MCF 10A (cell line): Measurements from ENCODE around the gene MPEG1. TPM values are rescaled to one million over a fixed set of nuclear protein-coding genes. Genes with fewer than 3 reads are reported as not detected.

Experiments used
- BruUV-seq: library from RNA; stranded (reverse); fragments of 400-500 nt; replicated peaks from 2 replicates; lab custom pipeline; 2021; lab: Mats Ljungman, UMichigan
- CTCF ChIA-PET: fragments of 300-600 bp; sonication (Branson Sonifier 250); formaldehyde crosslinking; extraction: SDS; loops from one replicate; lab custom pipeline; 2021; ENCODE audit warnings: antibody characterized with exemption, inconsistent platforms; lab: Yijun Ruan, JAX
- POLR2A ChIA-PET: fragments of 300-600, 350-650 bp; sonication (Branson Sonifier 250); formaldehyde crosslinking; extraction: SDS; loops from one replicate; lab custom pipeline; 2020; ENCODE audit warnings: antibody characterized with exemption, inconsistent platforms; lab: Yijun Ruan, JAX
- DNase-seq: peaks from one replicate; pipeline ENCODE4 v3.0.0-alpha.2; 2018; ENCODE audit not compliant: unreplicated experiment
- H3K27ac Mint-ChIP-seq: one replicate; pipeline ENCODE4 v1.8.0; 2022; ENCODE audit warnings: mild to moderate bottlenecking, low read depth, mixed read lengths; ENCODE audit not compliant: unreplicated experiment
- H3K27me3 Mint-ChIP-seq: one replicate; pipeline ENCODE4 v1.8.0; 2022; ENCODE audit warnings: mixed read lengths; ENCODE audit not compliant: insufficient read depth, unreplicated experiment
- H3K36me3 Mint-ChIP-seq: one replicate; pipeline ENCODE4 v1.8.0; 2022; ENCODE audit warnings: mild to moderate bottlenecking, moderate library complexity, mixed read lengths; ENCODE audit not compliant: insufficient read depth, unreplicated experiment
- H3K4me1 Mint-ChIP-seq: one replicate; pipeline ENCODE4 v1.8.0; 2022; ENCODE audit warnings: mixed read lengths; ENCODE audit not compliant: insufficient read depth, unreplicated experiment
- H3K4me3 Mint-ChIP-seq: one replicate; pipeline ENCODE4 v1.8.0; 2022; ENCODE audit warnings: mild to moderate bottlenecking, moderate library complexity, mixed read lengths; ENCODE audit not compliant: unreplicated experiment
- H3K9me3 Mint-ChIP-seq: one replicate; pipeline ENCODE4 v1.8.0; 2022; ENCODE audit warnings: mixed read lengths; ENCODE audit not compliant: unreplicated experiment
- intact Hi-C: fragments of 100-400 bp; cut with micrococcal nuclease; formaldehyde crosslinking; loops from 2 replicates; pipeline ENCODE4 v1.14.1; 2022
- total RNA-seq: library from RNA; stranded (reverse); gene quantifications from 2 replicates; pipeline ENCODE4 v1.2.3, GENCODE V29; 2022
- TF ChIP-seq, protein P1 (sequence below): fragments of 200-600 bp; IDR thresholded peaks from one replicate; pipeline ENCODE4 v1.8.0; 2022; ENCODE audit warnings: antibody characterized with exemption, mild to moderate bottlenecking; ENCODE audit not compliant: unreplicated experiment

The MPEG1 gene
- total RNA-seq, 1 experiment from 2014 or later, result not detected

GRCh38 chr11:59172345-59173079 lies 40.2 kb downstream of the MPEG1 start:
- H3K4me1 Mint-ChIP-seq, result peaks cover 36% of the 10 kb centered on the region
- H3K36me3 Mint-ChIP-seq, result peaks cover 9% of the 10 kb centered on the region
- POLR2A ChIA-PET, result interaction anchor here (0.6 to 4.4 kb wide), 20 partner anchors 9 to 1561 kb away, joined by 3 to 39 read pairs (median 4); partner anchors contain the start of genes FAM111A, OSBP and STX3
- CTCF ChIA-PET, result interaction anchor here (0.5 to 27.3 kb wide), 33 partner anchors 10 to 1672 kb away, joined by 3 to 530 read pairs (median 4); partner anchors contain the start of genes FAM111A and MPEG1
- H3K4me3 Mint-ChIP-seq, result no peak overlapping the region
- BruUV-seq, result no TSS peak
- no peaks in the 10 kb centered on the region for H3K27me3 Mint-ChIP-seq
- peak; percentile 14 for DNase-seq
- intact Hi-C loops, result no loop called here
- no peaks in the 10 kb centered on the region for H3K9me3 Mint-ChIP-seq
- TF ChIP-seq, protein P1, sequence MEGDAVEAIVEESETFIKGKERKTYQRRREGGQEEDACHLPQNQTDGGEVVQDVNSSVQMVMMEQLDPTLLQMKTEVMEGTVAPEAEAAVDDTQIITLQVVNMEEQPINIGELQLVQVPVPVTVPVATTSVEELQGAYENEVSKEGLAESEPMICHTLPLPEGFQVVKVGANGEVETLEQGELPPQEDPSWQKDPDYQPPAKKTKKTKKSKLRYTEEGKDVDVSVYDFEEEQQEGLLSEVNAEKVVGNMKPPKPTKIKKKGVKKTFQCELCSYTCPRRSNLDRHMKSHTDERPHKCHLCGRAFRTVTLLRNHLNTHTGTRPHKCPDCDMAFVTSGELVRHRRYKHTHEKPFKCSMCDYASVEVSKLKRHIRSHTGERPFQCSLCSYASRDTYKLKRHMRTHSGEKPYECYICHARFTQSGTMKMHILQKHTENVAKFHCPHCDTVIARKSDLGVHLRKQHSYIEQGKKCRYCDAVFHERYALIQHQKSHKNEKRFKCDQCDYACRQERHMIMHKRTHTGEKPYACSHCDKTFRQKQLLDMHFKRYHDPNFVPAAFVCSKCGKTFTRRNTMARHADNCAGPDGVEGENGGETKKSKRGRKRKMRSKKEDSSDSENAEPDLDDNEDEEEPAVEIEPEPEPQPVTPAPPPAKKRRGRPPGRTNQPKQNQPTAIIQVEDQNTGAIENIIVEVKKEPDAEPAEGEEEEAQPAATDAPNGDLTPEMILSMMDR, result no peak
- H3K27ac Mint-ChIP-seq, result peak overlapping the region; percentile 88

DNA sequence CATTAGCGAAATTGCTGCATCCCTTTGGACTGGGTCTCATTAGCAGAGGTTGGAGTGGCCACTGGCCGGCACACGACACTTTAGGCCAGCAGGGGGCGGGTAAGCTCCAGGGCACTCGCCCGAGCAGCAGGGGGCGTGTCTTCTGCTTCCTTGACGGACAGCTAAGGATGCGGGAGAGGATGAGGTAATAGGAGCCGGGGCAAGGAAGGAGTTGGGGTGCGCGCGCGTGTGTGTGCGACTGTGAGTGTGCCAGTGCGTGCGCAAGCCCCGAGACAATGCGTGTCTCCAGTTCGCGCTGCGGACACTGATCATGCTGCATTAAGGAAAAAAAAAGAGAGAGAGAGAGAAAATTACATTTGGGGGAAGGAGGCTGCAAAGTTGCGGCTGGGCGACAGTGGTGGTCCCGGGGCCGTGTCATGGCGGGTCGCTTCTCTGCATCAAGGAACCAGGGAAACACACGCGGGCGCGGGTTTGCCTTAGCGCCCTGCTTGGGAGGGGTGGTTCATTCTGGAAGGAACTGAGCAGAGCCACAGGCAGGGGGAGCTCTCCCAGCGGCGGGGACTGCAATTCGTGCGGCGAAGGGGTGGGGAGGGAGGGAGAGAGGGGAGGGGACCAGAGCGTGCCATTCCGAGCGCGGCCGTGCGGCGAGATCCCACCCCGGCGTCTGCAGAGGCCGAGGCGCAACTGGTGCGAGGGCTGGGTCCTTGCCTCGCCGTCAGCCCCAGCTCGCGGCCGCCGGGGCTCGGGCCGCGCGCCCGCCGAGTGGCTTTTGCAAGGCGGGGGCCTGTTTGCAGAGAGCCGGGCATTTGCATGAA lies 41.0 kb downstream of the MPEG1 start, which contains the start of gene DTX4:
TSS of gene DTX4 (plus strand) at position 625 of the 815 bp plus-strand sequence. CDS start 464 bp downstream, outside the sequence.
- no TSS peak for BruUV-seq
- Mint-ChIP-seq H3K36me3 (peaks cover 2% of the 10 kb centered on the region), H3K27ac (peak within 1 kb of the TSS; percentile 88), H3K27me3 (no peaks in the 10 kb centered on the region), H3K4me3 (no peak within 1 kb of the TSS), H3K9me3 (no peaks in the 10 kb centered on the region), H3K4me1 (peaks cover 28% of the 10 kb centered on the region)
- ChIA-PET CTCF (interaction anchor here (0.5 to 27.3 kb wide), 41 partner anchors 10 to 1671 kb away, joined by 3 to 530 read pairs (median 4); partner anchors contain the start of genes FAM111A, MPEG1 and OR5A2), POLR2A (interaction anchor here (0.6 to 4.4 kb wide), 18 partner anchors 8 to 1561 kb away, joined by 3 to 39 read pairs (median 5); partner anchors contain the start of gene FAM111A)
- TF ChIP-seq, protein P1, result peak; percentile 65
- DNase-seq, result peak; percentile 91
- intact Hi-C loops, result loop anchor here (1.0 to 2.0 kb wide), 5 partner anchors 15 to 509 kb away; no protein-coding TSS in a partner anchor

DNA sequence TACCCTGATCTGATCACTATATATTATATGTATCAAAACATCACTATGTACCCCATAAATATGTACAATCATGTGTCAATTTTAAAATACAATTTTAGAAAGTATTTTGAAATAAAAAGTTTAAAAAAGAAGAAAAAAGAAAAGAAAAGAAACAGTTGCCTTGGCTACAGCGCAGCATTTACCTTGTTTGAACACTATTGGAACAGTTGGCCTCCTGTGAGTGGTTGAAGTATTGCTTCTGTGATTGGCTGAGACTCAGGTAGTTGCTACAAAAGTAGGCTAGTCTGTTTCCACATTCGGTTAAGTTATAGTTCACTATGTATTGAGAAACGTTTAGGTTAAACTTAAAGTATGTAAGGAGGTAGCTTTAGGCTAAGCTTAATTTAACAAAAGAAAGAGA lies 48.7 kb downstream of the MPEG1 start:
- Mint-ChIP-seq H3K27me3 (peaks cover 39% of the 10 kb centered on the region), H3K4me1 (no peaks in the 10 kb centered on the region), H3K9me3 (no peaks in the 10 kb centered on the region), H3K4me3 (no peak overlapping the region), H3K36me3 (no peaks in the 10 kb centered on the region), H3K27ac (no peak overlapping the region)
- POLR2A ChIA-PET, result interaction anchor here (1.0 kb wide), 3 partner anchors 8 to 20 kb away, joined by 3 to 4 read pairs (median 3); partner anchors contain the start of gene DTX4
- TF ChIP-seq, protein P1, result no peak
- no peak for DNase-seq
- CTCF ChIA-PET, result interaction anchor here (0.6 to 4.4 kb wide), 9 partner anchors 8 to 511 kb away, joined by 3 to 24 read pairs (median 3); partner anchors contain the start of gene DTX4
- BruUV-seq, result no TSS peak
- intact Hi-C loops, result no loop called here

Other genes starting within 250 kb of the MPEG1 start
- not detected in 2 replicates for gene GLYATL1B, start 126.6 kb downstream of the MPEG1 start, total RNA-seq
- 0.74 and 1.6 TPM in 2 replicates for gene FAM111B, start 105.7 kb downstream of the MPEG1 start, total RNA-seq
- gene FAM111A, start 70.1 kb downstream of the MPEG1 start, total RNA-seq, result 26.3 and 27.7 TPM in 2 replicates
- 3.4 and 4.2 TPM in 2 replicates for gene DTX4, start 40.8 kb downstream of the MPEG1 start, total RNA-seq
- not detected in 2 replicates for gene OR5AN1, start 146.0 kb upstream of the MPEG1 start, total RNA-seq
- not detected in 2 replicates for gene OR5A2, start 213.5 kb upstream of the MPEG1 start, total RNA-seq
- gene OR5A1, start 223.5 kb upstream of the MPEG1 start, total RNA-seq, result not detected in 2 replicates
- gene OR4D6, start 244.0 kb upstream of the MPEG1 start, total RNA-seq, result not detected in 2 replicates